Skeletal muscle tissue (tissue), 4 donors: ENCODE results near the gene SNX24. TPM values are rescaled to one million over a fixed set of nuclear protein-coding genes. Genes with fewer than 3 reads are reported as not detected.
A peak's percentile ranks its signal among the peaks of the same experiment; 100 is the strongest.

Source experiments
- H3K27ac ChIP-seq: one replicate; pipeline ENCODE4 v1.7.0; 2013; ENCODE audit warnings: mild to moderate bottlenecking, low read depth, low read length, inconsistent platforms
- H3K27me3 ChIP-seq, 3 donors: one replicate each; pipeline ENCODE4 v1.7.0; 2013; ENCODE audit warnings: low read length in 3 of 3; ENCODE audit not compliant: control insufficient read depth in 3 of 3, insufficient read depth in 3 of 3
- H3K36me3 ChIP-seq, 3 donors: one replicate each; pipeline ENCODE4 v1.7.0; 2013; ENCODE audit warnings: low read length in 3 of 3; ENCODE audit not compliant: control insufficient read depth in 3 of 3, insufficient read depth in 3 of 3
- H3K4me1 ChIP-seq, 3 donors: one replicate each; pipeline ENCODE4 v1.7.0; 2013; ENCODE audit warnings: low read length in 3 of 3, mild to moderate bottlenecking in 3 of 3; ENCODE audit not compliant: control insufficient read depth in 3 of 3, insufficient read depth in 3 of 3
- H3K4me3 ChIP-seq, 3 donors: one replicate each; pipeline ENCODE4 v1.7.0; 2013; ENCODE audit warnings: low read length in 3 of 3
- H3K9ac ChIP-seq, 3 donors: one replicate each; pipeline ENCODE4 v1.7.0; 2013; ENCODE audit warnings: low read length in 3 of 3, mild to moderate bottlenecking in 3 of 3, moderate library complexity in 2 of 3, low read depth in 1 of 3
- H3K9me3 ChIP-seq, 3 donors: one replicate each; pipeline ENCODE4 v1.7.0; 2013; ENCODE audit warnings: low read length in 3 of 3; ENCODE audit not compliant: control insufficient read depth in 3 of 3
- total RNA-seq: library from RNA; depleted of rRNA; stranded (reverse); fragments of >200 nt; gene quantifications from one replicate; pipeline ENCODE4 v1.2.3, GENCODE V29; 2014
- donor health status: Osteomylitis.

Gene SNX24
- total RNA-seq, 1 donor from 2014 or later, result 11.5 TPM

DNA sequence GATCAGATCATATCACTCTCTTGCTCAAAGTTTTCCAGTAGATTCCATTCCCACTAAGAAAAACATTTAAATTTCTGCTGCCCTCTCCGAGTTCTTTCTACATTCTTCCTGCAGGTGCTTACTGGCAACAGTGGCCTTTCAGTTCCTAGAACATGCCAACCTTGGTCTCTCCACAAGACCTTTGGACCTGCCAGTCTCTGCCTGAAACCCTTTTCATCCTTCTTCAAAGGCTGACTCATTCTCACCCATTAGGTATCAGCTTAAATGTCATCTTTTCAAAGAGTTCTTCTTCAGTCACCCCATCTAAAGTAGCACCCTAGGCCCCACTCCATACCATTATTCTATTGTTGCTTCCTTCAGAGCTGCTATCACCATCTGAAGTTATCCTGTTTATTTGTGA lies 169.3 kb downstream of the SNX24 start:
- Histone ChIP-seq H3K9me3 (no peaks in the 10 kb centered on the region), H3K9ac (no peak overlapping the region), H3K36me3 (no peaks in the 10 kb centered on the region), H3K27ac (no peak overlapping the region), H3K27me3 (no peaks in the 10 kb centered on the region), H3K4me3 (no peak overlapping the region), H3K4me1 (no peaks in the 10 kb centered on the region)

DNA sequence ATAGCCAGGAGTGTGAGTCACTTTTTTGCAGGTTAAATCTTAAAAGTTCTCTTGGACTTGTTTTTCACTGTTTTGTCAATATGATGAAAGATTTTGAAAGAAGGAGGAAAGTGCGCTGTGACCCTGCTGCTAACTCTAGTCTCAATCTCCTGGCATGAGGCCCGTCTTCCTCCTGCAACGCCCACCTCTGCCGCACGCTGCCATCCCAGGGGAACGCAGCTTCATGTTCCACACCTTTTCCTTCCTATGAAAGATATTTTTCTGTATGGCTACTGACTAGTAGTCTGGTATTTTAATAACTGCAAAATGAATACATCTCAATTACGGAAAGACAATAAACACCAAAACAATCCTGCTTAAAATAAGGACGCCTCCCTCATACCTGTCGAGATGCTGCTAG lies 182.8 kb downstream of the SNX24 start:
- peaks cover 21 to 46% (median 43%) of the 10 kb centered on the region in 3 donors for H3K36me3 ChIP-seq
- no peak overlapping the region for H3K27ac ChIP-seq
- no peaks in the 10 kb centered on the region for H3K9me3 ChIP-seq
- H3K27me3 ChIP-seq, result no peaks in the 10 kb centered on the region
- no peak overlapping the region for H3K4me3 ChIP-seq
- H3K9ac ChIP-seq, result no peak overlapping the region
- H3K4me1 ChIP-seq, result peaks cover 0 to 8% (median 6%) of the 10 kb centered on the region in 3 donors

- no peak overlapping the region for H3K9ac ChIP-seq
- no peaks in the 10 kb centered on the region for H3K27me3 ChIP-seq
- H3K4me1 ChIP-seq, result peaks cover 0 to 22% (median 17%) of the 10 kb centered on the region in 3 donors
- peaks cover 4 to 7% (median 6%) of the 10 kb centered on the region in 3 donors for H3K36me3 ChIP-seq
- no peak overlapping the region for H3K4me3 ChIP-seq
- H3K27ac ChIP-seq, result no peak overlapping the region
- H3K9me3 ChIP-seq, result no peaks in the 10 kb centered on the region
Observed at GRCh38 chr5:123033157-123033671, 187.8 kb downstream of the SNX24 start.

GRCh38 chr5:123035360-123035917 lies 190.0 kb downstream of the SNX24 start:
- Histone ChIP-seq H3K9me3 (no peaks in the 10 kb centered on the region), H3K4me1 (peaks cover 0 to 22% (median 17%) of the 10 kb centered on the region in 3 donors), H3K9ac (peak overlapping the region; percentile 79 to 88 (median 82)), H3K27me3 (no peaks in the 10 kb centered on the region), H3K36me3 (no peaks in the 10 kb centered on the region), H3K4me3 (peak overlapping the region; percentile 75 to 85 (median 83)), H3K27ac (peak overlapping the region; percentile 38)

DNA sequence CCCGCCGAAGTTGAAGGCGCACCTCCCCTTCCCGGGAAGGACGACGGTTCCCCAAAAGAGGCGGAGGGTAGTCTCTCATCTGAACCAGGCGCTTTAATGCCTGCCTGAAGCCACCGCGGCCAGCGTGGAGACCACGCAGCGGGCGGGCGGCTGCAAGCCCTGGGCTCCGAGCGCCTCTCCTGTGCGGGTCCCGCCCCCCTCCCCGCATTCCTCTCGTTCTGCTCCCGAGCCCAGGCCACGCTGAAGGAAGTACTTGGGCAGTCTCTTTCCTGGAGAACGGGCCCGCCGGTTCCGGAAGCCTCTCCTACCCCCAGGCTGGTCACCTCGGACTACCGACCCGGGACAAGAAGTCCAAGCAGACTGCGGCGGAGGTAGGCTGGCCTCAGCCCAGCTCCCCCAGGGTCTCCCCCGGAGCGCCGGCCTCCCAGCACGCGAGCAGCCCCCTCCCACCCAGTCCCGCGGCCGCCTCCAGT lies 190.5 kb downstream of the SNX24 start:
- H3K9me3 ChIP-seq, result no peaks in the 10 kb centered on the region
- peaks cover 0 to 22% (median 17%) of the 10 kb centered on the region in 3 donors for H3K4me1 ChIP-seq
- H3K27ac ChIP-seq, result peak overlapping the region; percentile 84
- no peaks in the 10 kb centered on the region for H3K27me3 ChIP-seq
- peak overlapping the region; percentile 75 to 85 (median 83) for H3K4me3 ChIP-seq
- peak overlapping the region; percentile 79 to 88 (median 82) for H3K9ac ChIP-seq
- no peaks in the 10 kb centered on the region for H3K36me3 ChIP-seq

GRCh38 chr5:123036391-123037103 lies 191.1 kb downstream of the SNX24 start, which contains the start of gene PPIC:
Gene PPIC (minus strand): TSS chr5:123036725. CDS start chr5:123036625, 100 bp downstream.
- Histone ChIP-seq H3K9me3 (no peaks in the 10 kb centered on the region), H3K27ac (peak within 1 kb of the TSS; percentile 84), H3K9ac (peak within 1 kb of the TSS; percentile 79 to 88 (median 82)), H3K4me3 (peak within 1 kb of the TSS; percentile 75 to 85 (median 83)), H3K4me1 (peaks cover 0 to 22% (median 17%) of the 10 kb centered on the region in 3 donors), H3K27me3 (no peaks in the 10 kb centered on the region), H3K36me3 (no peaks in the 10 kb centered on the region)

- peaks cover 0 to 22% (median 17%) of the 10 kb centered on the region in 3 donors for H3K4me1 ChIP-seq
- no peaks in the 10 kb centered on the region for H3K9me3 ChIP-seq
- H3K27me3 ChIP-seq, result no peaks in the 10 kb centered on the region
- H3K36me3 ChIP-seq, result no peaks in the 10 kb centered on the region
- H3K27ac ChIP-seq, result peak overlapping the region; percentile 84
- H3K9ac ChIP-seq, result peak overlapping the region; percentile 79 to 88 (median 82)
- peak overlapping the region; percentile 75 to 85 (median 83) for H3K4me3 ChIP-seq
Observed at GRCh38 chr5:123037104-123037418, 191.6 kb downstream of the SNX24 start.

GRCh38 chr5:123039673-123040072 lies 194.3 kb downstream of the SNX24 start:
- H3K4me3 ChIP-seq, result no peak overlapping the region
- H3K36me3 ChIP-seq, result no peaks in the 10 kb centered on the region
- no peaks in the 10 kb centered on the region for H3K27me3 ChIP-seq
- no peaks in the 10 kb centered on the region for H3K9me3 ChIP-seq
- H3K27ac ChIP-seq, result no peak overlapping the region
- H3K4me1 ChIP-seq, result peaks cover 0 to 10% (median 10%) of the 10 kb centered on the region in 3 donors
- H3K9ac ChIP-seq, result no peak overlapping the region

DNA sequence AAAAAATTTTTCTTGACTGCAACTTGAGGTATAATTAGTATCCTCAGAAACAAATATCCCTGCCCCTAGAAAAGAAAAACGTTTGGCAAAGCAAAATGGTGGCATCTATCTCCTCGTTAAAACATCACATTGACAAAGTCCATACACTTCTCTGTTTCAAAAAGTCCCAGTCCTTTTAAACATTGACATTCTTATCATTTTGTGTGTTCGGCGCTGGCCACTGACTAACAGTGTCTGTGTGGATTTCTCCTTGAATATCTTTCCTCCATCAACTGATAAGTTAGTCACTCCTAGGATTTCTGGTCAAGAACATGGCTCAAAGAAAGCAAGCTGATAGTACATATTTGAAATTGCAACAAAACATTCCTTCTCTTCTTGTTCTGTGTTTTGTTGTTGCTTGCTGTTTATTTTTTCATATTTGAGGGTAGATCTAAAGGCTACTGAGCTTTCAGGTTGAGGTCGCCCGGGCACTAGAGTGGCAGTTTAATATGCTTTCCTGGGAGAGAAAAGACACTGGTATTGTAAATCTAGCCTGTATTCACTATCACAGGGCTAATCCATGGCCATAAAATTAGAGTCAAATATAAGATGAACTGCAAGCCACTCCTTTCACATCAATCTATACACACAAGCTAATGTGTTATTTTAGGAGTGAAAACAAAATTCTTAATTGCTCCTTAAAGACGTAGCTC lies 199.7 kb downstream of the SNX24 start:
- H3K9me3 ChIP-seq, result no peaks in the 10 kb centered on the region
- no peaks in the 10 kb centered on the region for H3K36me3 ChIP-seq
- no peak overlapping the region for H3K9ac ChIP-seq
- no peaks in the 10 kb centered on the region for H3K4me1 ChIP-seq
- H3K4me3 ChIP-seq, result no peak overlapping the region
- no peaks in the 10 kb centered on the region for H3K27me3 ChIP-seq
- H3K27ac ChIP-seq, result no peak overlapping the region
